H9 (cell line): Measurements from ENCODE around the gene BEST2. TPM values are rescaled to one million over a fixed set of nuclear protein-coding genes. Genes with fewer than 3 reads are reported as not detected.

ENCODE experiments used
- DNase-seq: peaks from one replicate; pipeline ENCODE4 v3.0.0-alpha.2; 2017
- H2AFZ ChIP-seq: one replicate; pipeline ENCODE4 v1.6.1; 2013; ENCODE audit warnings: mild to moderate bottlenecking, low read length, control low read depth, moderate library complexity
- H2AK5ac ChIP-seq: 2 replicates; pipeline ENCODE4 v1.6.1; 2013; ENCODE audit warnings: low read length, control low read depth, mixed read lengths; ENCODE audit not compliant: insufficient read length
- H2BK120ac ChIP-seq: one replicate; pipeline ENCODE4 v1.6.1; 2013; ENCODE audit warnings: low read depth, mild to moderate bottlenecking, low read length, control low read depth, inconsistent platforms; ENCODE audit not compliant: poor library complexity, severe bottlenecking
- H2BK12ac ChIP-seq: 2 replicates; pipeline ENCODE4 v1.6.1; 2013; ENCODE audit warnings: low read length, control low read depth, mixed read lengths, low read depth; ENCODE audit not compliant: insufficient read length
- H2BK15ac ChIP-seq: 2 replicates; pipeline ENCODE4 v1.6.1; 2013; ENCODE audit warnings: low read depth, low read length, control low read depth
- H2BK20ac ChIP-seq: one replicate; pipeline ENCODE4 v1.6.1; 2013; ENCODE audit warnings: low read depth, mild to moderate bottlenecking, low read length, control low read depth, inconsistent platforms; ENCODE audit not compliant: poor library complexity, severe bottlenecking
- H2BK5ac ChIP-seq: 2 replicates; pipeline ENCODE4 v1.6.1; 2013; ENCODE audit warnings: low read length, control low read depth, mixed read lengths; ENCODE audit not compliant: insufficient read length
- H3K14ac ChIP-seq: 2 replicates; pipeline ENCODE4 v1.6.1; 2013; ENCODE audit warnings: low read length, control low read depth; ENCODE audit not compliant: insufficient read depth
- H3K18ac ChIP-seq: 2 replicates; pipeline ENCODE4 v1.6.1; 2013; ENCODE audit warnings: low read depth, mild to moderate bottlenecking, mixed read lengths, low read length, control low read depth; ENCODE audit not compliant: insufficient read length
- H3K23ac ChIP-seq: 2 replicates; pipeline ENCODE4 v1.6.1; 2013; ENCODE audit warnings: low read length, control low read depth, mixed read lengths, low read depth; ENCODE audit not compliant: insufficient read length
- H3K23me2 ChIP-seq: 2 replicates; pipeline ENCODE4 v1.6.1; 2013; ENCODE audit warnings: low read depth, mild to moderate bottlenecking, mixed read lengths, low read length, control low read depth; ENCODE audit not compliant: insufficient read length, poor library complexity, severe bottlenecking
- H3K27ac ChIP-seq: 2 replicates; pipeline ENCODE4 v1.5.1; 2013; ENCODE audit warnings: low read length, control low read depth, mixed read lengths, low read depth; ENCODE audit not compliant: insufficient read length
- H3K27me3 ChIP-seq: 2 replicates; pipeline ENCODE4 v1.6.1; 2013; ENCODE audit warnings: low read length, control low read depth, inconsistent platforms; ENCODE audit not compliant: insufficient read depth
- H3K4ac ChIP-seq: 2 replicates; pipeline ENCODE4 v1.6.1; 2013; ENCODE audit warnings: low read depth, mild to moderate bottlenecking, control low read depth, inconsistent platforms, low read length, moderate library complexity
- H3K4me1 ChIP-seq: 2 replicates; pipeline ENCODE4 v1.6.1; 2013; ENCODE audit warnings: low read length, control low read depth, inconsistent platforms; ENCODE audit not compliant: insufficient read depth
- H3K4me2 ChIP-seq: 2 replicates; pipeline ENCODE4 v1.6.1; 2013; ENCODE audit warnings: low read length, control low read depth, mixed read lengths; ENCODE audit not compliant: insufficient read length, insufficient read depth
- H3K56ac ChIP-seq: 2 replicates; pipeline ENCODE4 v1.6.1; 2013; ENCODE audit warnings: low read depth, mild to moderate bottlenecking, mixed read lengths, low read length, control low read depth; ENCODE audit not compliant: insufficient read length
- H3K79me1 ChIP-seq: 2 replicates; pipeline ENCODE4 v1.6.1; 2013; ENCODE audit warnings: low read depth, mild to moderate bottlenecking, moderate library complexity, low read length, control low read depth, inconsistent platforms; ENCODE audit not compliant: insufficient read depth, poor library complexity, severe bottlenecking
- H3K79me2 ChIP-seq: 2 replicates; pipeline ENCODE4 v1.6.1; 2013; ENCODE audit warnings: low read length, control low read depth, inconsistent platforms; ENCODE audit not compliant: insufficient read depth
- H3K9ac ChIP-seq: 2 replicates; pipeline ENCODE4 v1.6.1; 2013; ENCODE audit warnings: low read length, control low read depth, mixed read lengths; ENCODE audit not compliant: insufficient read length; ENCODE audit errors: extremely low read depth
- H3K9me3 ChIP-seq: one replicate; pipeline ENCODE4 v1.6.1; 2013; ENCODE audit warnings: low read depth, low read length, inconsistent platforms; ENCODE audit not compliant: control insufficient read depth
- H3T11ph ChIP-seq: one replicate; pipeline ENCODE4 v1.6.1; 2013; ENCODE audit warnings: mild to moderate bottlenecking, low read length, control low read depth, inconsistent platforms
- H4K20me1 ChIP-seq: one replicate; pipeline ENCODE4 v1.6.1; 2013; ENCODE audit not compliant: control insufficient read depth, insufficient read length, insufficient read depth
- H4K5ac ChIP-seq: 2 replicates; pipeline ENCODE4 v1.6.1; 2013; ENCODE audit warnings: low read depth, mild to moderate bottlenecking, mixed read lengths, low read length, control low read depth; ENCODE audit not compliant: insufficient read length
- H4K8ac ChIP-seq: replicated peaks from 2 replicates; pipeline ENCODE4 v1.6.1; 2013; ENCODE audit warnings: low read length, control low read depth, mixed read lengths, low read depth; ENCODE audit not compliant: insufficient read length
- H4K91ac ChIP-seq: 2 replicates; pipeline ENCODE4 v1.6.1; 2013; ENCODE audit warnings: low read depth, mild to moderate bottlenecking, moderate library complexity, mixed read lengths, low read length, control low read depth; ENCODE audit not compliant: insufficient read length
- H3K27ac Mint-ChIP-seq, 3 experiments: 2 replicates in 2 of 3; 3 replicates in 1 of 3; pipeline ENCODE4 v1.8.0; 2020 to 2021; ENCODE audit warnings: mixed read lengths in 3 of 3, mild to moderate bottlenecking in 1 of 3, moderate library complexity in 1 of 3
- H3K27me3 Mint-ChIP-seq: 2 replicates; pipeline ENCODE4 v1.8.0; 2021; ENCODE audit warnings: low read depth, mild to moderate bottlenecking, moderate library complexity, mixed read lengths
- H3K36me3 Mint-ChIP-seq, 3 experiments: 2 replicates in 2 of 3; 3 replicates in 1 of 3; pipeline ENCODE4 v1.8.0; 2020 to 2021; ENCODE audit warnings: low read depth in 3 of 3, mixed read lengths in 3 of 3; ENCODE audit not compliant: insufficient read depth in 1 of 3
- H3K4me1 Mint-ChIP-seq, 2 experiments: 2 replicates each; pipeline ENCODE4 v1.8.0; 2020; ENCODE audit warnings: mixed read lengths in 2 of 2
- H3K4me3 Mint-ChIP-seq, 2 experiments: 2 replicates in 1 of 2; 3 replicates in 1 of 2; pipeline ENCODE4 v1.8.0; 2020 to 2021; ENCODE audit warnings: mild to moderate bottlenecking in 2 of 2, mixed read lengths in 2 of 2, moderate library complexity in 1 of 2
- H3K9me3 Mint-ChIP-seq, 2 experiments: 2 replicates in 1 of 2; 3 replicates in 1 of 2; pipeline ENCODE4 v1.8.0; 2020; ENCODE audit warnings: mild to moderate bottlenecking in 2 of 2, mixed read lengths in 2 of 2, moderate library complexity in 1 of 2
- CTCF ChIP-seq: fragments of 200-600 bp; sonication (generic); conservative IDR thresholded peaks from 3 replicates; pipeline ENCODE4 v1.8.0; 2021; ENCODE audit warnings: antibody characterized with exemption, mild to moderate bottlenecking
- WGBS: extraction: QIAGEN DNeasy Blood & Tissue Kit; methylation state at CpG from one replicate; pipeline ENCODE4 v1.1.7; 2013; ENCODE audit warnings: missing lambda C conversion rate, low lambda C conversion rate, mixed read lengths; ENCODE audit not compliant: insufficient read length; ENCODE audit errors: extremely low coverage; 5-methylcytosine and 5-hydroxymethylcytosine counted together
- total RNA-seq: library from RNA; stranded (reverse); gene quantifications from 2 replicates; pipeline ENCODE4 v1.2.1, GENCODE V29; 2021

Gene BEST2
- total RNA-seq, 1 experiment from 2014 or later, result 1.6 TPM

DNA sequence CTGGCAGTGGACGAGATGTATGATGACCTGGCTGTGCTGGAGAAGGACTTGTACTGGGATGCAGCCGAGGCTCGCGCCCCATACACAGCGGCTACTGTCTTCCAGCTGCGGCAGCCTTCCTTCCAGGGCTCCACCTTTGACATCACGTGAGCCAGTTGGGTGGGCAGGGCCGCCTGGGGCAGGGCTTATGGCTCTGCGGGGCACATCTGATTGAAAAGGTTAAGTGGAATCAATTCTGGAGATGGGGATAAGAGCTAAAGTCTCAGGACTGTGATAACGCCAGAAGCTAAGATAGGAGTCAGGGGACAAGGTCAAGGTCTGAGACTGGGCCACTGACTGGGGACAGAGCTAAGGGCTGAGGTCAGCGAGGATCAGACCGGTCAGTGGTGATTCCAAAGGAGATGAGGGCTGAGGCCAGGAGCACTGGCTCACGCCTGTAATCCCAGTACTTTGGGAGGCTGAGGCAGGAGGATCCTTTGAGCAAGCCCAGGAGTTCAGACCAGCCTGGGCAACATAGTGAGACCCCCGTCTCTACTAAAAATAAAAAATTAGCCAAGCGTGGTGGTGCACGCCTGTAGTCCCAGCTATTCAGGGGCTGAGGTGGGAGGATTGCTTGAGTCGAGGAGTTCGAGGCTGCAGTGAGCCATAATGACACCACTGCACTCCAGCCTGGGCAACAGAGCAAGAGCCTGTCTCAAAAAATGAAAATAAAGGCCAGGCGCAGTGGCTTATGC, 4.7 kb downstream of the BEST2 start:
- H3K23ac ChIP-seq, result no peak overlapping the region
- H3K56ac ChIP-seq, result no peak overlapping the region
- TF ChIP-seq CTCF, result no peak
- H3K9me3 Mint-ChIP-seq, result peaks cover 0 to 3% of the 10 kb centered on the region in 2 experiments; a peak in 2 of 5 replicates
- H3K23me2 ChIP-seq, result peaks cover 6% of the 10 kb centered on the region
- H2BK12ac ChIP-seq, result no peak overlapping the region
- H3K36me3 Mint-ChIP-seq, result peaks cover 3 to 5% (median 3%) of the 10 kb centered on the region in 3 experiments; a peak in 4 of 7 replicates
- no peak for DNase-seq
- no peak overlapping the region for H3K27ac ChIP-seq
- no peaks in the 10 kb centered on the region for H3K79me2 ChIP-seq
- H3K9ac ChIP-seq, result no peak overlapping the region
- no peak overlapping the region for H2BK5ac ChIP-seq
- no peak overlapping the region for H3K4me2 ChIP-seq
- no peak overlapping the region for H2BK15ac ChIP-seq
- H4K91ac ChIP-seq, result no peak overlapping the region
- H3K27ac Mint-ChIP-seq, result no peak overlapping the region
- H2AFZ ChIP-seq, result no peak overlapping the region
- no peaks in the 10 kb centered on the region for H4K20me1 ChIP-seq
- H2BK120ac ChIP-seq, result no peak overlapping the region
- H3K4ac ChIP-seq, result no peak overlapping the region
- H3T11ph ChIP-seq, result no peak overlapping the region
- peaks cover 15 to 17% of the 10 kb centered on the region in 2 experiments for H3K4me1 Mint-ChIP-seq
- H3K14ac ChIP-seq, result no peak overlapping the region
- H3K27me3 Mint-ChIP-seq, result peaks cover 42% of the 10 kb centered on the region
- no peak overlapping the region for H4K5ac ChIP-seq
- H4K8ac ChIP-seq, result no peak overlapping the region
- H3K9me3 ChIP-seq, result no peaks in the 10 kb centered on the region
- no peaks in the 10 kb centered on the region for H3K27me3 ChIP-seq
- no peak overlapping the region for H2BK20ac ChIP-seq
- no peaks in the 10 kb centered on the region for H3K4me1 ChIP-seq
- H2AK5ac ChIP-seq, result no peak overlapping the region
- no peak overlapping the region for H3K18ac ChIP-seq
- no peaks in the 10 kb centered on the region for H3K79me1 ChIP-seq
- no CpG with 5 or more reads among the region's 19 CpGs for WGBS
- peak overlapping the region in 1 of 2 experiments; percentile 27; a peak in 1 of 5 replicates for H3K4me3 Mint-ChIP-seq
